K562 (cell line): ENCODE measurements around the gene PRPSAP1. TPM values are rescaled to one million over a fixed set of nuclear protein-coding genes. Genes with fewer than 3 reads are reported as not detected.
A peak's percentile ranks its signal among the peaks of the same experiment; 100 is the strongest.

Source experiments
- AFF4 ChIP-seq: sonication (generic); formaldehyde crosslinking; IDR thresholded peaks from 2 replicates; pipeline ENCODE4 v1.8.0; 2023; ENCODE audit warnings: mild to moderate bottlenecking, missing genetic modification reagents
- ARID4B ChIP-seq: sonication (generic); formaldehyde crosslinking; IDR thresholded peaks from 2 replicates; pipeline ENCODE4 v1.8.0; 2022; ENCODE audit warnings: mild to moderate bottlenecking, missing genetic modification reagents
- COPS2 ChIP-seq: fragments of 450-650 bp; conservative IDR thresholded peaks from 2 replicates; pipeline ENCODE4 v1.6.1; 2016; ENCODE audit warnings: mild to moderate bottlenecking, moderate library complexity
- DPF2 ChIP-seq: fragments of 450-650 bp; IDR thresholded peaks from 2 replicates; pipeline ENCODE4 v1.6.1; 2016
- EGR1 ChIP-seq: fragments of 450-650 bp; conservative IDR thresholded peaks from 2 replicates; pipeline ENCODE4 v1.6.1; 2017; ENCODE audit warnings: mild to moderate bottlenecking
- EHMT2 ChIP-seq: fragments of 450-650 bp; IDR thresholded peaks from 2 replicates; pipeline ENCODE4 v1.6.1; 2018; ENCODE audit warnings: antibody characterized with exemption
- KDM2B ChIP-seq: fragments of 250-450 bp; sonication (Bioruptor Pico); IDR thresholded peaks from 2 replicates; pipeline ENCODE4 v1.8.0; 2021; ENCODE audit warnings: mild to moderate bottlenecking, moderate library complexity
- NCOA2 ChIP-seq, 2 experiments: fragments of 450-650 bp; IDR thresholded peaks; 2 replicates each; pipeline ENCODE4 v1.6.1; 2018; ENCODE audit warnings: mild to moderate bottlenecking in 2 of 2, moderate library complexity in 1 of 2; ENCODE audit not compliant: partially characterized antibody in 2 of 2
- NEUROD1 ChIP-seq: fragments of 150-350 bp; IDR thresholded peaks from 2 replicates; pipeline ENCODE4 v1.6.1; 2014; ENCODE audit warnings: borderline replicate concordance, low read length, low read depth; ENCODE audit not compliant: partially characterized antibody
- PBX2 ChIP-seq, 2 experiments: IDR thresholded peaks in 1 of 2; conservative IDR thresholded peaks in 1 of 2; 2 replicates each; pipeline ENCODE4 v1.6.1; 2016; ENCODE audit warnings: low read depth in 2 of 2, mild to moderate bottlenecking in 1 of 2, missing compliant biosample characterization in 1 of 2, missing genetic modification characterization in 1 of 2, moderate library complexity in 1 of 2
- RBM17 ChIP-seq: fragments of 200-400 bp; formaldehyde crosslinking; IDR thresholded peaks from 2 replicates; pipeline ENCODE4 v1.6.1; 2017; ENCODE audit warnings: low read depth, mild to moderate bottlenecking, low read length, borderline replicate concordance
- SAP30 ChIP-seq: fragments of 200-600 bp; sonication (generic); IDR thresholded peaks from 2 replicates; pipeline ENCODE4 v1.6.1; 2012; ENCODE audit warnings: borderline replicate concordance, low read depth, mild to moderate bottlenecking, moderate library complexity, low read length, control low read depth, inconsistent platforms; ENCODE audit not compliant: insufficient read depth, poor library complexity, severe bottlenecking
- SNIP1 ChIP-seq: fragments of 450-650 bp; IDR thresholded peaks from 2 replicates; pipeline ENCODE4 v1.7.1; 2017; ENCODE audit warnings: low read depth, mild to moderate bottlenecking
- ZBTB43 ChIP-seq: sonication (generic); formaldehyde crosslinking; IDR thresholded peaks from 2 replicates; pipeline ENCODE4 v1.8.0; 2023; ENCODE audit warnings: mild to moderate bottlenecking, missing genetic modification reagents
- polyA plus RNA-seq, 8 experiments: library from polyadenylated mRNA; depleted of rRNA in 4 of 8; stranded (reverse) in 5 of 8; unstranded in 3 of 8; fragments of >200 nt; fragmentation: Nextera tagmentation in 2 of 8; fragmentation: Illumina TruSeq in 1 of 8; extraction: Ambion mirVana in 2 of 8; extraction: Trizol in 1 of 8; gene quantifications; 2 replicates each; pipeline versions ENCODE4 v1.2.1 to v1.2.3, GENCODE V29; 2011 to 2014; ENCODE audit warnings: inconsistent platforms in 1 of 8, missing spikeins in 1 of 8
- total RNA-seq, 7 experiments: library from RNA; depleted of rRNA in 6 of 7; stranded (reverse); fragments of >200 nt in 6 of 7; fragmentation: Illumina TruSeq in 2 of 7; extraction: Trizol in 2 of 7; gene quantifications; 2 replicates each; pipeline versions ENCODE4 v1.2.1 to v1.2.3, GENCODE V29; 2011 to 2021; ENCODE audit warnings: low replicate concordance in 1 of 7

PRPSAP1 gene
- total and polyA plus RNA-seq, 9 of the 15 experiments (the other 6 are each of a cell fraction or from before 2014, with no cell fraction given): 21.9 to 77.1 (median 40.8) TPM

GRCh38 chr17:76353599-76354316, at the start of gene PRPSAP1 (continued):
- TF ChIP-seq NEUROD1: peak; percentile 6
- TF ChIP-seq EHMT2: no peak
- TF ChIP-seq NCOA2 (IDR thresholded peaks at IDR 0.05; ENCODE audit: partially characterized antibody in 2 of 2): no peak
- TF ChIP-seq COPS2: no peak
- no peak for TF ChIP-seq RBM17
- no peak for TF ChIP-seq DPF2
- TF ChIP-seq ZBTB43 (CRISPR knock-in tag): 0 out of 2 replicates have a peak, but pooled peaks have one; percentile 34
- TF ChIP-seq SAP30: peak; percentile 74
- TF ChIP-seq ARID4B (CRISPR knock-in tag): peak; percentile 59
- TF ChIP-seq PBX2 (CRISPR knock-in tag; IDR thresholded peaks at IDR 0.05; ENCODE audit: low read depth): no peak
- peak; percentile 50 for TF ChIP-seq PBX2 (tag; conservative IDR thresholded peaks at IDR 0.05; ENCODE audit: low read depth)
- peak; percentile 63; the same call in 1 of the 2 replicates for TF ChIP-seq AFF4
- TF ChIP-seq KDM2B (CRISPR knock-in tag): 0 out of 2 replicates have a peak, but pooled peaks have one; percentile 53
- peak; percentile 100 for TF ChIP-seq SNIP1
- peak; percentile 59 for TF ChIP-seq EGR1
